PC-9 (cell line): Measurements from ENCODE around the gene CAMK2B.

Source experiments
- EZH2 ChIP-seq: fragments of 200-600 bp; sonication (generic); IDR thresholded peaks from 2 replicates; pipeline ENCODE4 v1.8.0; 2017; ENCODE audit warnings: antibody characterized with exemption, low read depth
- TF ChIP-seq, protein P1 (sequence below): fragments of 200-600 bp; sonication (generic); conservative IDR thresholded peaks from 2 replicates; pipeline ENCODE4 v1.6.1; 2017; ENCODE audit warnings: mixed run types, antibody characterized with exemption, mild to moderate bottlenecking, moderate library complexity

DNA sequence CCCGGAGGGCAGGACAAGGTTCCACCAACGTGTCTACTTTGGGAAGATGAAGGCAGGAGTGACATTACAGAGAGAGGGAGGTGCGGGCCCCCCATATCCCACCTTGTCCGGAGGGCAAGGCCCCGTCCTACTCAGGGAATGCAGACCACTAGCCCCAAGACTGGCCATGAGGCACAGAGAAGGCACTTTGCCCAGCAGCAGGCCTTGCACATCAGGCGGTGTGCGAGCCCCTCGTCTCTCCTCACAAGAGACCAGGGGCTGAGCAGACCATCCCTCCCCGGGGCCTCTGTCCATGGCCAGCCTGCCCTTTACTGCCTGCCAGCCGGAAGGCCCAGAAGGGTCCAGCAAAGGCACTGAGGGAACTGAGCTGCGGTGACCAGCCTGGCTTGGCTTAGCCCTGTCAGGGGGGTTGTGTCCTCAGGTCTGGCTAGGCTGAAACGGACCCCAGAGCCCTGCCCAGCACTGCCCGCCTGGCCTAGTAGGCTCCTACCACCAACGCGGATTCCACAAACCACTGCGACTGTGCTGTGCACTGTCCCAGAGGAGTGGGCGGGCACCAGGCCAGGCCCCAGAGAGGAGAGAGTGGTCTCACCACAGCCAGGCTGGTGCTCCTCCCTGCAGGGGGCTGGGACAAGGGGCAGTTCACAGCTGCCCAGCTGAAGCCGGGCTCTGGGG lies 16.7 kb downstream of the CAMK2B start:
- TF ChIP-seq, protein P1, sequence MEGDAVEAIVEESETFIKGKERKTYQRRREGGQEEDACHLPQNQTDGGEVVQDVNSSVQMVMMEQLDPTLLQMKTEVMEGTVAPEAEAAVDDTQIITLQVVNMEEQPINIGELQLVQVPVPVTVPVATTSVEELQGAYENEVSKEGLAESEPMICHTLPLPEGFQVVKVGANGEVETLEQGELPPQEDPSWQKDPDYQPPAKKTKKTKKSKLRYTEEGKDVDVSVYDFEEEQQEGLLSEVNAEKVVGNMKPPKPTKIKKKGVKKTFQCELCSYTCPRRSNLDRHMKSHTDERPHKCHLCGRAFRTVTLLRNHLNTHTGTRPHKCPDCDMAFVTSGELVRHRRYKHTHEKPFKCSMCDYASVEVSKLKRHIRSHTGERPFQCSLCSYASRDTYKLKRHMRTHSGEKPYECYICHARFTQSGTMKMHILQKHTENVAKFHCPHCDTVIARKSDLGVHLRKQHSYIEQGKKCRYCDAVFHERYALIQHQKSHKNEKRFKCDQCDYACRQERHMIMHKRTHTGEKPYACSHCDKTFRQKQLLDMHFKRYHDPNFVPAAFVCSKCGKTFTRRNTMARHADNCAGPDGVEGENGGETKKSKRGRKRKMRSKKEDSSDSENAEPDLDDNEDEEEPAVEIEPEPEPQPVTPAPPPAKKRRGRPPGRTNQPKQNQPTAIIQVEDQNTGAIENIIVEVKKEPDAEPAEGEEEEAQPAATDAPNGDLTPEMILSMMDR: no peak
- no peak for TF ChIP-seq EZH2
